ENCODE data around the gene SPI1. TPM values are rescaled to one million over a fixed set of nuclear protein-coding genes. Genes with fewer than 3 reads are reported as not detected.
"Not testable (repeated sequence)": the region's sequence is repeated elsewhere in the genome, so short reads cannot be mapped to it uniquely, and the experiment has no call there.

Gene SPI1
- total RNA-seq, 1 donor from 2014 or later = 5.0 TPM

- no peak for DNase-seq
These were observed 52.9 kb downstream of the SPI1 start for GRCh38 chr11:47325271-47326041.

GRCh38 chr11:47324520-47324919 is 53.8 kb downstream of the SPI1 start:
- DNase-seq = no peak

GRCh38 chr11:47318166-47318565 is 60.2 kb downstream of the SPI1 start:
- DNase-seq = no peak

- no peak for DNase-seq
These were observed 61.1 kb downstream of the SPI1 start for GRCh38 chr11:47317064-47317828.

GRCh38 chr11:47316501-47316900 is 61.8 kb downstream of the SPI1 start:
- DNase-seq = not testable (repeated sequence)

- DNase-seq = no peak
These were observed 63.4 kb downstream of the SPI1 start for GRCh38 chr11:47314992-47315391.

GRCh38 chr11:47308050-47308823 is 70.1 kb downstream of the SPI1 start:
- DNase-seq = no peak

- DNase-seq = no peak
These were observed 71.9 kb downstream of the SPI1 start for GRCh38 chr11:47306484-47306844.

GRCh38 chr11:47305734-47306483 is 72.4 kb downstream of the SPI1 start:
- DNase-seq = no peak

Small RNAs within 50 kb of the gene (small RNA-seq; reads per million reads assigned to genes)
- not detected for gene MIR4487 (ENCODE audit: low replicate concordance)

Other genes starting within 250 kb of the SPI1 start
- gene ARFGAP2, start 201.7 kb downstream of the SPI1 start, total RNA-seq = 168 TPM
- 263 TPM for gene PACSIN3, start 192.1 kb downstream of the SPI1 start, total RNA-seq
- gene DDB2, start 163.6 kb downstream of the SPI1 start, total RNA-seq = 17.6 TPM
- gene ACP2, start 129.7 kb downstream of the SPI1 start, total RNA-seq = 36.9 TPM
- 13.6 TPM for gene NR1H3, start 120.6 kb downstream of the SPI1 start, total RNA-seq
- gene MADD, start 108.4 kb downstream of the SPI1 start, total RNA-seq = 30.2 TPM
- not detected for gene MYBPC3, start 25.8 kb downstream of the SPI1 start, total RNA-seq
- 40.1 TPM for gene SLC39A13, start 30.0 kb upstream of the SPI1 start, total RNA-seq
- gene PSMC3, start 47.9 kb upstream of the SPI1 start, total RNA-seq = 133 TPM
- gene RAPSN, start 70.6 kb upstream of the SPI1 start, total RNA-seq = 55.2 TPM
- gene CELF1, start 174.6 kb upstream of the SPI1 start, total RNA-seq = 121 TPM
- gene PTPMT1, start 187.1 kb upstream of the SPI1 start, total RNA-seq = 61.0 TPM
- gene KBTBD4, start 200.4 kb upstream of the SPI1 start, total RNA-seq = 24.8 TPM
- gene NDUFS3, start 200.5 kb upstream of the SPI1 start, total RNA-seq = 98.3 TPM
- gene FAM180B, start 208.1 kb upstream of the SPI1 start, total RNA-seq = 1.4 TPM
- 5.3 TPM for gene C1QTNF4, start 215.9 kb upstream of the SPI1 start, total RNA-seq